Measurements from ENCODE around the gene PLEKHS1.
"Not testable (repeated sequence)": the region's sequence is repeated elsewhere in the genome, so short reads cannot be mapped to it uniquely, and the experiment has no call there.

PLEKHS1 gene

GRCh38 chr10:113801569-113801968 is 50.1 kb downstream of the PLEKHS1 start:
- no peak for DNase-seq (ENCODE audit: low spot score)

GRCh38 chr10:113802997-113803396 is 51.5 kb downstream of the PLEKHS1 start:
- no peak for DNase-seq (ENCODE audit: low spot score)

GRCh38 chr10:113806503-113806902 is 55.0 kb downstream of the PLEKHS1 start:
- DNase-seq (ENCODE audit: low spot score), result no peak

GRCh38 chr10:113808168-113808567 is 56.7 kb downstream of the PLEKHS1 start:
- DNase-seq (ENCODE audit: low spot score), result no peak

GRCh38 chr10:113814700-113815099 is 63.2 kb downstream of the PLEKHS1 start:
- DNase-seq (ENCODE audit: low spot score), result not testable (repeated sequence)

- no peak for DNase-seq (ENCODE audit: low spot score)
Observed at GRCh38 chr10:113819989-113820388, 68.5 kb downstream of the PLEKHS1 start.

- no peak for DNase-seq (ENCODE audit: low spot score)
Observed at GRCh38 chr10:113820507-113820906, 69.0 kb downstream of the PLEKHS1 start.

GRCh38 chr10:113821306-113821705 is 69.8 kb downstream of the PLEKHS1 start:
- not testable (repeated sequence) for DNase-seq (ENCODE audit: low spot score)

- no peak for DNase-seq (ENCODE audit: low spot score)
Observed at GRCh38 chr10:113822174-113822573, 70.7 kb downstream of the PLEKHS1 start.

GRCh38 chr10:113823389-113823788 is 71.9 kb downstream of the PLEKHS1 start:
- no peak for DNase-seq (ENCODE audit: low spot score)

GRCh38 chr10:113825791-113826190 is 74.3 kb downstream of the PLEKHS1 start:
- no peak for DNase-seq (ENCODE audit: low spot score)

GRCh38 chr10:113828567-113828966 is 77.1 kb downstream of the PLEKHS1 start:
- DNase-seq (ENCODE audit: low spot score), result not testable (repeated sequence)

Data from hematopoietic multipotent progenitor cell treated with erythropoietin and hydrocortisone succinate and interleukin-3 and kit ligand, for 17 days (in vitro differentiated cells).